ENCODE results near the gene UBE2J1. TPM values are rescaled to one million over a fixed set of nuclear protein-coding genes. Genes with fewer than 3 reads are reported as not detected.

The UBE2J1 gene
- total and polyA plus RNA-seq, 2 donors (not counting 3 experiments of a cell fraction or from before 2014, with no cell fraction given) = 44.4 to 96.6 TPM

DNA sequence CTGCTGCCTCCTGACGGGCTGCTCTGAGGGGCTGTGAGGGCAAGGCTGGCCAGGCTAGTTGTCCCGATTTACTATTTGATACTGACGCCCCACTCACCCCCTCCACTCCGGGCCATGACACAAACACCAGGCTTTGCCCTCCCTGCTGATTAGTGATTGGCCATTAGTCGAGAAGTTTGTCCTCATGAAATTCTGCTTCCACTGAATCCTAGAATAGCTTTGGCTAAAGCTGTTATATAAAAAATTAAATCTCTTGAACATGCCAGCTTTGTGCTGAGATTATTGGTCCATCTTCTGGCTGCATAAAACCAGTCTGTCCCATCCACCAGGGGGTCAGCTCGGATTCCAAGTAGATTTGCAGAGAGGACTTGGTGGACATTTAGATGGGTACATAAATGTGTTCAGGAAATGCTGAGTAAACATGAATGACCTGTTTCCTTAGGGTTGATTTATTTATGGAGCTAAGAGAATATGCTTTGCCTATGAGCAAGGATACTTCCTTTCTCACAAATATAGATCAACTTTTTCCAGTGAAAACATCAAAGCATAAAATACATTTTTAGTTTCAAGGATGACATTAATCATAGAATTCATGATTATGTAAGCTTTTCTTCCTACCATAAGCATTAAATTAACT, 37.2 kb downstream of the UBE2J1 start, which contains the start of gene GABRR2:
TSS of gene GABRR2 (minus strand) at position 51 of the 637 bp plus-strand sequence. CDS start 134 bp downstream, outside the sequence.
- Histone ChIP-seq H3K9me3 (replicated peaks; ENCODE audit: control insufficient read depth, insufficient read depth, low read length) (no peaks in the 10 kb centered on the region), H3K9ac (replicated peaks; ENCODE audit: extremely low read depth, insufficient read depth, low read length) (no peak within 1 kb of the TSS), H4K20me1 (replicated peaks; ENCODE audit: control insufficient read depth, extremely low read depth, insufficient read depth, low read length) (no peaks in the 10 kb centered on the region), H3K4me1 (ENCODE audit: control insufficient read depth, extremely low read depth, insufficient read depth, low read length) (peaks cover 22% of the 10 kb centered on the region), H3K27me3 (ENCODE audit: control insufficient read depth in 2 of 2, insufficient read depth in 2 of 2, low read length in 2 of 2) (no peaks in the 10 kb centered on the region), H2AFZ (ENCODE audit: low read depth, low read length) (no peak within 1 kb of the TSS), H3K4me3 (replicated peaks in 1 of 3; ENCODE audit: insufficient read depth in 1 of 3, low read depth in 1 of 3, low read length in 3 of 3) (no peak within 1 kb of the TSS), H3K36me3 (ENCODE audit: control insufficient read depth in 2 of 2, extremely low read depth in 1 of 2, insufficient read depth in 2 of 2, low read length in 2 of 2) (peaks cover 0 to 3% of the 10 kb centered on the region in 2 experiments), H3K27ac (ENCODE audit: insufficient read depth, low read depth, low read length) (no peak within 1 kb of the TSS), H3K9me1 (replicated peaks; ENCODE audit: control insufficient read depth, extremely low read depth, insufficient read depth, low read length) (no peaks in the 10 kb centered on the region), H3K79me2 (ENCODE audit: control insufficient read depth, insufficient read depth, low read length) (no peaks in the 10 kb centered on the region), H3K4me2 (ENCODE audit: insufficient read depth, low read length) (no peak within 1 kb of the TSS)
- FAIRE-seq = no peak
- dilution Hi-C loops (cut with MboI; ENCODE audit: extremely low pct_ligation_motif_present, low sequenced_read_pairs) (no loop called here), intact Hi-C loops (cut with micrococcal nuclease) (no loop called here)
- ChIA-PET POLR2A (no interaction called here), CTCF (interaction anchor here (0.7 to 1.3 kb wide), 4 partner anchors 17 to 57 kb away, joined by 3 to 4 read pairs (median 3); no protein-coding TSS in a partner anchor)
- BruUV-seq (replicated peaks) = no TSS peak
- no peak for DNase-seq (ENCODE audit: low read depth, low spot score)
- TF ChIP-seq MYC (IDR thresholded peaks at IDR 0.05; ENCODE audit: low read depth, low read length) (no peak), JUN (IDR thresholded peaks at IDR 0.05; ENCODE audit: borderline replicate concordance, insufficient read depth, insufficient read length, low read depth) (no peak)
- TF ChIP-seq, protein P1, sequence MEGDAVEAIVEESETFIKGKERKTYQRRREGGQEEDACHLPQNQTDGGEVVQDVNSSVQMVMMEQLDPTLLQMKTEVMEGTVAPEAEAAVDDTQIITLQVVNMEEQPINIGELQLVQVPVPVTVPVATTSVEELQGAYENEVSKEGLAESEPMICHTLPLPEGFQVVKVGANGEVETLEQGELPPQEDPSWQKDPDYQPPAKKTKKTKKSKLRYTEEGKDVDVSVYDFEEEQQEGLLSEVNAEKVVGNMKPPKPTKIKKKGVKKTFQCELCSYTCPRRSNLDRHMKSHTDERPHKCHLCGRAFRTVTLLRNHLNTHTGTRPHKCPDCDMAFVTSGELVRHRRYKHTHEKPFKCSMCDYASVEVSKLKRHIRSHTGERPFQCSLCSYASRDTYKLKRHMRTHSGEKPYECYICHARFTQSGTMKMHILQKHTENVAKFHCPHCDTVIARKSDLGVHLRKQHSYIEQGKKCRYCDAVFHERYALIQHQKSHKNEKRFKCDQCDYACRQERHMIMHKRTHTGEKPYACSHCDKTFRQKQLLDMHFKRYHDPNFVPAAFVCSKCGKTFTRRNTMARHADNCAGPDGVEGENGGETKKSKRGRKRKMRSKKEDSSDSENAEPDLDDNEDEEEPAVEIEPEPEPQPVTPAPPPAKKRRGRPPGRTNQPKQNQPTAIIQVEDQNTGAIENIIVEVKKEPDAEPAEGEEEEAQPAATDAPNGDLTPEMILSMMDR (IDR thresholded peaks at IDR 0.05; ENCODE audit: extremely low read depth in 1 of 2, insufficient read depth in 1 of 2, low read depth in 1 of 2, low read length in 2 of 2) = no peak

DNA sequence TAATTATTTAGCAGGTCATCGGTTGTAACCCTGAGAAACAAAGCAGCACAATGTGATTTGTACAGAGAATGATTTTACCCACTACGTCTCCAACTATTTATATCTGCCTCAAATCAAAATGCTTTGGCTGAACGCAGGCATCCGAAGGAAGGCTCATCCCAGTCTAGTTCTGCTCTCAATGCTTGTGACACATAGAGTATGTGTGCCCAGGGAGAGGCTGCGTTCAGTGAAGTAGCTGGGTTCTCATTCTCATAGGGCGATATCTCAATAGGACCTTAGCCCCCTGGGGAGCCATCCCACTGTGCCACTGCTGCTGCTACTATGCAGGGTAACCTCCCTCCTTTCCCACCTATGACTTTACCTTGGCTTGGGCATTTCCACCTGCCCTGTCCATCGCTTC, 37.8 kb downstream of the UBE2J1 start:
- no peak for DNase-seq (ENCODE audit: low read depth, low spot score)
- no peak overlapping the region for H3K27ac ChIP-seq (ENCODE audit: insufficient read depth, low read depth, low read length)
- no peak overlapping the region for H3K4me2 ChIP-seq (ENCODE audit: insufficient read depth, low read length)
- H3K79me2 ChIP-seq (ENCODE audit: control insufficient read depth, insufficient read depth, low read length) = no peaks in the 10 kb centered on the region
- TF ChIP-seq EZH2 (IDR thresholded peaks at IDR 0.05; ENCODE audit: borderline replicate concordance, low read depth, low read length, severe bottlenecking) (no peak), JUN (IDR thresholded peaks at IDR 0.05; ENCODE audit: borderline replicate concordance, insufficient read depth, insufficient read length, low read depth) (no peak), MYC (IDR thresholded peaks at IDR 0.05; ENCODE audit: low read depth, low read length) (no peak), POLR2AphosphoS5 (IDR thresholded peaks at IDR 0.05; ENCODE audit: insufficient read depth, low read depth, low read length) (no peak), GATA2 (IDR thresholded peaks at IDR 0.05; ENCODE audit: insufficient read depth, insufficient read length, low read depth, low read length) (no peak)
- TF ChIP-seq, protein P1 (IDR thresholded peaks at IDR 0.05; ENCODE audit: extremely low read depth in 1 of 2, insufficient read depth in 1 of 2, low read depth in 1 of 2, low read length in 2 of 2) = no peak
- H3K27me3 ChIP-seq (ENCODE audit: control insufficient read depth in 2 of 2, insufficient read depth in 2 of 2, low read length in 2 of 2) = no peaks in the 10 kb centered on the region
- ChIA-PET CTCF (interaction anchor here (1.2 to 1.3 kb wide), 2 partner anchors 52 to 57 kb away, joined by 3 to 4 read pairs; no protein-coding TSS in a partner anchor), POLR2A (no interaction called here)
- no TSS peak for BruUV-seq (replicated peaks)
- dilution Hi-C loops (cut with MboI; ENCODE audit: extremely low pct_ligation_motif_present, low sequenced_read_pairs) = no loop called here
- peaks cover 0 to 3% of the 10 kb centered on the region in 2 experiments for H3K36me3 ChIP-seq (ENCODE audit: control insufficient read depth in 2 of 2, extremely low read depth in 1 of 2, insufficient read depth in 2 of 2, low read length in 2 of 2)
- no peaks in the 10 kb centered on the region for H3K9me1 ChIP-seq (replicated peaks; ENCODE audit: control insufficient read depth, extremely low read depth, insufficient read depth, low read length)
- H2AFZ ChIP-seq (ENCODE audit: low read depth, low read length) = no peak overlapping the region
- intact Hi-C loops (cut with micrococcal nuclease) = no loop called here
- no peak overlapping the region for H3K4me3 ChIP-seq (replicated peaks in 1 of 3; ENCODE audit: insufficient read depth in 1 of 3, low read depth in 1 of 3, low read length in 3 of 3)
- no peaks in the 10 kb centered on the region for H3K9me3 ChIP-seq (replicated peaks; ENCODE audit: control insufficient read depth, insufficient read depth, low read length)
- H4K20me1 ChIP-seq (replicated peaks; ENCODE audit: control insufficient read depth, extremely low read depth, insufficient read depth, low read length) = no peaks in the 10 kb centered on the region
- H3K9ac ChIP-seq (replicated peaks; ENCODE audit: extremely low read depth, insufficient read depth, low read length) = no peak overlapping the region
- H3K4me1 ChIP-seq (ENCODE audit: control insufficient read depth, extremely low read depth, insufficient read depth, low read length) = peaks cover 22% of the 10 kb centered on the region
- FAIRE-seq = no peak

Measured in endothelial cell of umbilical vein (primary cell).